ENCODE results near the gene RNF138.
"Not testable (repeated sequence)": the region's sequence is repeated elsewhere in the genome, so short reads cannot be mapped to it uniquely, and the experiment has no call there.

DNA sequence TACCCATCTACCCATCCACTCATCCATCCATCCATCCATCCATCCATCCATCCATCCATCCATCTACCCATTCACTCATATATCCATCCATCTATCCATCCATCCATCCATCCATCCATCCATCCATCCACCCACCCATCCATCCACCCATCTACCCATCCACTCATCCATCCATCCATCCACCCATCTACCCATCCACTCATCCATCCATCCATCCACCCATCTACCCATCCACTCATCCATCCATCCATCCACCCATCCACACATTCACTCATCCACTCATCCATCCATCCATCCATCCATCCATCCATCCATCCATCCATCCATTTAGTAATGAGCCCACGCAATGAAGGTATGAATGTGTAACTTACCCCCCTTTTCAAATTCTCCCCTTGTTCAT is 85.1 kb downstream of the RNF138 start:
- TF ChIP-seq, protein P1, sequence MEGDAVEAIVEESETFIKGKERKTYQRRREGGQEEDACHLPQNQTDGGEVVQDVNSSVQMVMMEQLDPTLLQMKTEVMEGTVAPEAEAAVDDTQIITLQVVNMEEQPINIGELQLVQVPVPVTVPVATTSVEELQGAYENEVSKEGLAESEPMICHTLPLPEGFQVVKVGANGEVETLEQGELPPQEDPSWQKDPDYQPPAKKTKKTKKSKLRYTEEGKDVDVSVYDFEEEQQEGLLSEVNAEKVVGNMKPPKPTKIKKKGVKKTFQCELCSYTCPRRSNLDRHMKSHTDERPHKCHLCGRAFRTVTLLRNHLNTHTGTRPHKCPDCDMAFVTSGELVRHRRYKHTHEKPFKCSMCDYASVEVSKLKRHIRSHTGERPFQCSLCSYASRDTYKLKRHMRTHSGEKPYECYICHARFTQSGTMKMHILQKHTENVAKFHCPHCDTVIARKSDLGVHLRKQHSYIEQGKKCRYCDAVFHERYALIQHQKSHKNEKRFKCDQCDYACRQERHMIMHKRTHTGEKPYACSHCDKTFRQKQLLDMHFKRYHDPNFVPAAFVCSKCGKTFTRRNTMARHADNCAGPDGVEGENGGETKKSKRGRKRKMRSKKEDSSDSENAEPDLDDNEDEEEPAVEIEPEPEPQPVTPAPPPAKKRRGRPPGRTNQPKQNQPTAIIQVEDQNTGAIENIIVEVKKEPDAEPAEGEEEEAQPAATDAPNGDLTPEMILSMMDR (conservative IDR thresholded peaks at IDR 0.05; ENCODE audit: low read depth in 2 of 2): not testable (repeated sequence)
- TF ChIP-seq POLR2AphosphoS5 (IDR thresholded peaks at IDR 0.05; ENCODE audit: low read depth); EZH2phosphoT487 (IDR thresholded peaks at IDR 0.05; ENCODE audit: unreplicated experiment); EZH2 (IDR thresholded peaks at IDR 0.05; ENCODE audit: low read depth, unreplicated experiment); ZNF331 (CRISPR knock-in tag; IDR thresholded peaks at IDR 0.05; ENCODE audit: low read depth); CREB1 (CRISPR knock-in tag; IDR thresholded peaks at IDR 0.05; ENCODE audit: low read depth); JUNB (IDR thresholded peaks at IDR 0.05; ENCODE audit: unreplicated experiment); NANOG (IDR thresholded peaks at IDR 0.05; ENCODE audit: borderline replicate concordance): not testable (repeated sequence)
- TF ChIP-seq, protein P2, sequence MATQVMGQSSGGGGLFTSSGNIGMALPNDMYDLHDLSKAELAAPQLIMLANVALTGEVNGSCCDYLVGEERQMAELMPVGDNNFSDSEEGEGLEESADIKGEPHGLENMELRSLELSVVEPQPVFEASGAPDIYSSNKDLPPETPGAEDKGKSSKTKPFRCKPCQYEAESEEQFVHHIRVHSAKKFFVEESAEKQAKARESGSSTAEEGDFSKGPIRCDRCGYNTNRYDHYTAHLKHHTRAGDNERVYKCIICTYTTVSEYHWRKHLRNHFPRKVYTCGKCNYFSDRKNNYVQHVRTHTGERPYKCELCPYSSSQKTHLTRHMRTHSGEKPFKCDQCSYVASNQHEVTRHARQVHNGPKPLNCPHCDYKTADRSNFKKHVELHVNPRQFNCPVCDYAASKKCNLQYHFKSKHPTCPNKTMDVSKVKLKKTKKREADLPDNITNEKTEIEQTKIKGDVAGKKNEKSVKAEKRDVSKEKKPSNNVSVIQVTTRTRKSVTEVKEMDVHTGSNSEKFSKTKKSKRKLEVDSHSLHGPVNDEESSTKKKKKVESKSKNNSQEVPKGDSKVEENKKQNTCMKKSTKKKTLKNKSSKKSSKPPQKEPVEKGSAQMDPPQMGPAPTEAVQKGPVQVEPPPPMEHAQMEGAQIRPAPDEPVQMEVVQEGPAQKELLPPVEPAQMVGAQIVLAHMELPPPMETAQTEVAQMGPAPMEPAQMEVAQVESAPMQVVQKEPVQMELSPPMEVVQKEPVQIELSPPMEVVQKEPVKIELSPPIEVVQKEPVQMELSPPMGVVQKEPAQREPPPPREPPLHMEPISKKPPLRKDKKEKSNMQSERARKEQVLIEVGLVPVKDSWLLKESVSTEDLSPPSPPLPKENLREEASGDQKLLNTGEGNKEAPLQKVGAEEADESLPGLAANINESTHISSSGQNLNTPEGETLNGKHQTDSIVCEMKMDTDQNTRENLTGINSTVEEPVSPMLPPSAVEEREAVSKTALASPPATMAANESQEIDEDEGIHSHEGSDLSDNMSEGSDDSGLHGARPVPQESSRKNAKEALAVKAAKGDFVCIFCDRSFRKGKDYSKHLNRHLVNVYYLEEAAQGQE (IDR thresholded peaks at IDR 0.05; ENCODE audit: unreplicated experiment): not testable (repeated sequence)
- TF ChIP-seq, protein P3, sequence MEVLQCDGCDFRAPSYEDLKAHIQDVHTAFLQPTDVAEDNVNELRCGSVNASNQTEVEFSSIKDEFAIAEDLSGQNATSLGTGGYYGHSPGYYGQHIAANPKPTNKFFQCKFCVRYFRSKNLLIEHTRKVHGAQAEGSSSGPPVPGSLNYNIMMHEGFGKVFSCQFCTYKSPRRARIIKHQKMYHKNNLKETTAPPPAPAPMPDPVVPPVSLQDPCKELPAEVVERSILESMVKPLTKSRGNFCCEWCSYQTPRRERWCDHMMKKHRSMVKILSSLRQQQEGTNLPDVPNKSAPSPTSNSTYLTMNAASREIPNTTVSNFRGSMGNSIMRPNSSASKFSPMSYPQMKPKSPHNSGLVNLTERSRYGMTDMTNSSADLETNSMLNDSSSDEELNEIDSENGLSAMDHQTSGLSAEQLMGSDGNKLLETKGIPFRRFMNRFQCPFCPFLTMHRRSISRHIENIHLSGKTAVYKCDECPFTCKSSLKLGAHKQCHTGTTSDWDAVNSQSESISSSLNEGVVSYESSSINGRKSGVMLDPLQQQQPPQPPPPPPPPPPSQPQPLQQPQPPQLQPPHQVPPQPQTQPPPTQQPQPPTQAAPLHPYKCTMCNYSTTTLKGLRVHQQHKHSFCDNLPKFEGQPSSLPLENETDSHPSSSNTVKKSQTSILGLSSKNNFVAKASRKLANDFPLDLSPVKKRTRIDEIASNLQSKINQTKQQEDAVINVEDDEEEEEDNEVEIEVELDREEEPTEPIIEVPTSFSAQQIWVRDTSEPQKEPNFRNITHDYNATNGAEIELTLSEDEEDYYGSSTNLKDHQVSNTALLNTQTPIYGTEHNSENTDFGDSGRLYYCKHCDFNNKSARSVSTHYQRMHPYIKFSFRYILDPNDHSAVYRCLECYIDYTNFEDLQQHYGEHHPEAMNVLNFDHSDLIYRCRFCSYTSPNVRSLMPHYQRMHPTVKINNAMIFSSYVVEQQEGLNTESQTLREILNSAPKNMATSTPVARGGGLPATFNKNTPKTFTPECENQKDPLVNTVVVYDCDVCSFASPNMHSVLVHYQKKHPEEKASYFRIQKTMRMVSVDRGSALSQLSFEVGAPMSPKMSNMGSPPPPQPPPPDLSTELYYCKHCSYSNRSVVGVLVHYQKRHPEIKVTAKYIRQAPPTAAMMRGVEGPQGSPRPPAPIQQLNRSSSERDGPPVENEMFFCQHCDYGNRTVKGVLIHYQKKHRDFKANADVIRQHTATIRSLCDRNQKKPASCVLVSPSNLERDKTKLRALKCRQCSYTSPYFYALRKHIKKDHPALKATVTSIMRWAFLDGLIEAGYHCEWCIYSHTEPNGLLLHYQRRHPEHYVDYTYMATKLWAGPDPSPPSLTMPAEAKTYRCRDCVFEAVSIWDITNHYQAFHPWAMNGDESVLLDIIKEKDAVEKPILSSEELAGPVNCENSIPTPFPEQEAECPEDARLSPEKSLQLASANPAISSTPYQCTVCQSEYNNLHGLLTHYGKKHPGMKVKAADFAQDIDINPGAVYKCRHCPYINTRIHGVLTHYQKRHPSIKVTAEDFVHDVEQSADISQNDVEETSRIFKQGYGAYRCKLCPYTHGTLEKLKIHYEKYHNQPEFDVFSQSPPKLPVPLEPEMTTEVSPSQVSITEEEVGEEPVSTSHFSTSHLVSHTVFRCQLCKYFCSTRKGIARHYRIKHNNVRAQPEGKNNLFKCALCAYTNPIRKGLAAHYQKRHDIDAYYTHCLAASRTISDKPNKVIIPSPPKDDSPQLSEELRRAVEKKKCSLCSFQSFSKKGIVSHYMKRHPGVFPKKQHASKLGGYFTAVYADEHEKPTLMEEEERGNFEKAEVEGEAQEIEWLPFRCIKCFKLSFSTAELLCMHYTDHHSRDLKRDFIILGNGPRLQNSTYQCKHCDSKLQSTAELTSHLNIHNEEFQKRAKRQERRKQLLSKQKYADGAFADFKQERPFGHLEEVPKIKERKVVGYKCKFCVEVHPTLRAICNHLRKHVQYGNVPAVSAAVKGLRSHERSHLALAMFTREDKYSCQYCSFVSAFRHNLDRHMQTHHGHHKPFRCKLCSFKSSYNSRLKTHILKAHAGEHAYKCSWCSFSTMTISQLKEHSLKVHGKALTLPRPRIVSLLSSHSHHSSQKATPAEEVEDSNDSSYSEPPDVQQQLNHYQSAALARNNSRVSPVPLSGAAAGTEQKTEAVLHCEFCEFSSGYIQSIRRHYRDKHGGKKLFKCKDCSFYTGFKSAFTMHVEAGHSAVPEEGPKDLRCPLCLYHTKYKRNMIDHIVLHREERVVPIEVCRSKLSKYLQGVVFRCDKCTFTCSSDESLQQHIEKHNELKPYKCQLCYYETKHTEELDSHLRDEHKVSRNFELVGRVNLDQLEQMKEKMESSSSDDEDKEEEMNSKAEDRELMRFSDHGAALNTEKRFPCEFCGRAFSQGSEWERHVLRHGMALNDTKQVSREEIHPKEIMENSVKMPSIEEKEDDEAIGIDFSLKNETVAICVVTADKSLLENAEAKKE (CRISPR knock-in tag; IDR thresholded peaks at IDR 0.05): not testable (repeated sequence)

Data from GM23338 (cell line).